Stimulated activated CD8-positive, alpha-beta memory T cell treated with anti-CD3 and anti-CD28 coated beads, Interleukin-7, amount 100 ng/mL, for 24 hours (primary cell): ENCODE measurements around the gene PTPRN2.

ENCODE experiments used
- DNase-seq: peaks from one replicate; pipeline ENCODE4 v3.0.0-alpha.2; 2020; ENCODE audit warnings: low read depth

The PTPRN2 gene

DNA sequence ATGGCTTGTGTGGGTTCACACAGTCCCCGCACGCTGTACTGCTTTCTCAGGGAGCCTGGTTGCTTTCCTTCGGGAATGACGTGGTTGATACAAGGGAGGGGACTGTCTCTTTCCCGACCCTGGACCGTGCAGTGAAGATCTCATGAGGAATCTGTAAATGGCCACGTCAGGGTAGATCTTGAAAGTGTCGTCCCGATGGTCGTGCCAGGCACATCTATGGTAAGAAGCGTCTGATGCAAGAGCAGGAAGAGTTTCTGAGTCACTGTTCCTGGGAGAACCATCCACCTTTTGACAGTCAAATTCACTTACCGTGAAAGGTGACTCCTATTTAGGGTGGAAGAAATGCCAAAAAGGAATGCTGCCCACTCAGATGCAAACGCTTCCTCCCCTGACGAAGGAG, 500.4 kb downstream of the PTPRN2 start:
- DNase-seq, result no peak

DNA sequence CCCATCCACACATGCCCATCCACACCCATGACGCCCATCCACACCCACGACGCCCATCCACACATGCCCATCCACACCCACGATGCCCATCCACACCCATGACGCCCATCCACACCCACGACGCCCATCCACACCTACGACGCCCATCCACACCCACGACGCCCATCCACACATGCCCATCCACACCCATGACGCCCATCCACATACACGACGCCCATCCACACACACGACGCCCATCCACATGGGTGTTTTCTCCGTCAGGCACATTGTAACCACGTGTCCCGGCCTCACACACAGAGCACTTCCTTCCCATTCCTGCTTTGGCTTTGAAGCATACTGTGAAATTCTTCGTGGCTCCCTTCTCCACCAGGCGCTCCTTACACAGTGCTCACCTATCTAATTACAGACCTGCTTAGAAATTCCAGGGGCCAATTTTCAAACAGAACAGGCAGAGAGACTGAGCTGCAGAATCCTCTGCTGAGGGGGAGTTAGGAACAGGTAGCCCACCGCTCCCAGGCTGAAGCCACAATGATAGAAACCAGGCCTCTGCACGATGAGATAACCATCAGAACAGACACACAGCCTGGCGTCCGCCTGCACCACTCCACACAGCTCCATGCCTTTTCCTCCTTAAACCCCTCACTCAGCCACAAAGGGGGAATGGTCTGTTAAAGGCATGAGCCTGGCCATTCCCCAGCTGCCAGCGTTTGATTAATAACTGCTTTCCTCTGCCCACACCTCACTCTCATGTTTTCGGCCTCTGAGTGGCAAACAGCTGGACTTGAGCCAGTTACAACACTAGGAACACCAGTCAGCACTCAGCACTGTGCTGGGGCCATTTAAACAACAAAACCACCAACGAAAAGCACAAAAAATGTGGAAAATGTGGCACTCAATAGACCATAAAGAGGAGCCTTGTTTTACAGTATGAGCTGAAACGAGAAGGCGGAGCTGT, 501.6 kb downstream of the PTPRN2 start:
- no peak for DNase-seq

DNA sequence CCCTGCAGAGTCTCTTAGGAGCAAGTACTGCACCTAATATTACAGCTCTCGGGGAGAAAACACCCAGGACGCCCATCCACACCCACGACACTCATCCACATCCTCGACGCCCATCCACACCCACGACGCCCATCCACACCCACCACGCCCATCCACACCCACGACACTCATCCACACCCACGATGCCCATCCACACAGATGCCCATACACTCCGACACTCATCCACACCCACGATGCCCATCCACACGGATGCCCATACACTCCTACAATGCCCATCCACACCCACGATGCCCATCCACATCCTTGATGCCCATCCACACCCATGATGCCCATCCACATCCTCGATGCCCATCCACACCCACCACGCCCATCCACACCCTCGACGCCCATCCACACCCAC, 503.1 kb downstream of the PTPRN2 start:
- no peak for DNase-seq

DNA sequence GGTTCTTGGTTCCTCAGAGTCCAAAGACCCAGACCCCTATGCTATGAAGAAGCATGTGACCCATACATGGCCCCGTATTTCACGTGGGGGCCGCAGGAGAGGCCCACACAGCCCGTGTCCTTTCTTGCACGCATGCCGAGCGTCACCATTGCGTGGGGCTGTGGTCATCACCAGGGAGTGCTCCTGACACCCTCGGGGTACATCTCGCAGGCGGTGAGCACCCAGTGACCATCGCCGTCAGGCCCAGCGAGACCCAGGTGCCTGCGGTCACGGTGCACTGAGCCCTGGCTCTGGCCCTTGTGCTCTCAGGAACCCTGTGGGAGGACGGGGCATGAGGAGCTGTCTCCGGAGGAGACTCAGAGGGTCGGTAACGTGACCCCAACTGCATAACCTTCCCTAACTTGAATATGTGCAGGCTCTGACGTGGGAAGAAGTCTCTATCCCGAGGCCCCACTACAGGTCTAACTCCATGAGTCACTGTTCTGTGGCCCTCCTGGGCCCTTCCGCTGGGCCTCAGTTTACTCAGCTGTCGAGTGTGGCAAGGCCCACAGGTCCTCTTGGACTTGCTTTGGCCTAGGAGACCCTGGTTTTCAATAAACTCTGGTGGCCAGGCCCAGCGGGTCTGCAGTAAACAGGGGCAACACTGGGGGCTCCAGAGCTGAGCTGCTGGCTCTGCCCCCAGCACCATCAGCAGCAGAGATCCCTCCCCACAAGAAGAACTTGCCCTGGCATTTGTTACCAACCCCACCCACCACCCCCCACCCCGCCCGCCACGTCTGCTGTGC, 503.9 kb downstream of the PTPRN2 start:
- DNase-seq, result no peak

DNA sequence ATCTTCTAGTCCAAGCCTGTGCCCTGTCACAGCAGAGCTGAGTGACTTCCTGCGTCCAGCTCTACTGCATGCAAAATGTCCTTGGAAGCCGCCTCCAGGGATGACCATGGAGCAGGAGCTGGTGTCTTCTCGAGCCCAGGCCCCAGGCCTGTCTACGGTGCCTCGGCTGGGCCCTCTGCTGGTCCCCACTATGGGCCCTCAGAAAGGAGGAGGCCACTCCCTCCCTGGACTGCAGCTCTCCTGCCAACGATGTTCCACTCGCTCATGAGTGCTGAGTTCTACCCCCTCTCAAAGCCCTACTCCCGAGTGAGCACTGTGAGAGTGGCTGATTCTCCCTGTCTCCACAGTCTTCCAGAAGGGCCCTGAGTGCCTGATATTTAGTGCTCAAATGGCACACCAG, 504.9 kb downstream of the PTPRN2 start:
- no peak for DNase-seq

DNA sequence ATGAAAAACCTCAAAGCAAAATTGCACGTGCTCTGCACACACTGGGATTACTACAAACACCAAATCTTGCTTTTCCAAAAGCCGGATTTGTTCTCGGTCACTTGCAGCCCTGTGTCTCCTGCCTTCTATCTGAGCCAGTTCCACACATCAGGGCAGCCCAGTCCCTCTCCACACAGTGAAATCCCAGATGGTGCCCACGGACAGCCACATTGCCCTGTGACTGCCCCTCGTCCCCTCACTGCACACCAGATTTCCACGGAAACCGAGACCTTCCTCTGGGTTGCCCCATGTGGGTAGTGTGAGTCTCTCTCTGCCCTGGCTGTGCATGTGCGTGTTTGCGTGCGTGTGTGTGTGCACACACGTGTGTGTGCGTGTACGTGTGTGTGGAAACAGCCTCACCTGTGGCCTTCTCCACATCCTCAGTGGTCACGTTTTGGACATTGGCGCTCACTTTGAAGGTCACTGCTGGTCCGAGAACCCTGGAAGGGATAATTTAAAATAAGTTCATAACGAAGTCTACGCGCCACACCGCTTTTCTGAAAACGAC, 506.7 kb downstream of the PTPRN2 start:
- DNase-seq, result no peak

DNA sequence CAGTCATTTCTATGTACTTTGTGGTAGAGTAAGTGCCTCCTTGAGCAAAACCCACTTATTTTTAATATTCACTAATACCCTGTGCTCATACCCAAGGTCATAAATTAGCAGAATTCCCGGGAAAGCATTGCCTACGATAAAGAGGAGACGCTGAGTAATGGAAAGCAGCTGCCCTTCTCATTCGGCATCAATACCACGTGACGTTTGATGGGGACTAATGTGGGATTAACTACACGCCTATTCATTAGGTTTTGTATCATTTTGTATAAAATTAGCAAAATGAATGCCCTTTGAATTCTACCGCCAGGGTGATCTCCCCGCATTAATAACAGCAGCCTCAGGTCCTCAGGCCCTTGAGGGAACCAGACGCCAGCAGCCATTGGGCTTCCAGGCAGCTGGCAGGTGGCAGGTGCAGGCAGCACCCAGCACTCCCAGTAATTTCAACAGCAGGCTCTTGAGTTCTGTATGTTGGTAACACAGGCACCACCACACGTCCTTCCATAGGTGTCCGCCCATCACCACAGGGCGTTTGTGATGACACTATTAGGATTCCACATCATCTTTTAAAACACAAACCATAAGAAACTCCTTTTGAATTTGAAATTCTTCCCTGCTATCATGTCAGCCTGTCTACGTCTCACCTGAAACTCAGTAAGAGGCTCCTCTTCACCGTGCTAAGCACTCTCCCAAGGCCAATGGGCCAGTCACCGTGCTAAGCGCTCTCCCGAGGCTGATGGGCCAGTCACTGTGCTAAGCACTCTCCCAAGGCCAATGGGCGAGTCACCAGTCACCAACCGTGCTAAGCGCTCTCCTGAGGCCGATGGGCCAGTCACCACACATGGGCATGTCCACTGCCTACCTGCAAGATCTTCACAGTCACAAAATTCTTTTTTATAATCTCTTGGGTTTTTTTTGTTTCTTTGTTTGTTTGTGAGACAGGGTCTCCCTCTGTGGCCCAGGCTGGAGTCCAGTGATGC, 509.4 kb downstream of the PTPRN2 start:
- no peak for DNase-seq

DNA sequence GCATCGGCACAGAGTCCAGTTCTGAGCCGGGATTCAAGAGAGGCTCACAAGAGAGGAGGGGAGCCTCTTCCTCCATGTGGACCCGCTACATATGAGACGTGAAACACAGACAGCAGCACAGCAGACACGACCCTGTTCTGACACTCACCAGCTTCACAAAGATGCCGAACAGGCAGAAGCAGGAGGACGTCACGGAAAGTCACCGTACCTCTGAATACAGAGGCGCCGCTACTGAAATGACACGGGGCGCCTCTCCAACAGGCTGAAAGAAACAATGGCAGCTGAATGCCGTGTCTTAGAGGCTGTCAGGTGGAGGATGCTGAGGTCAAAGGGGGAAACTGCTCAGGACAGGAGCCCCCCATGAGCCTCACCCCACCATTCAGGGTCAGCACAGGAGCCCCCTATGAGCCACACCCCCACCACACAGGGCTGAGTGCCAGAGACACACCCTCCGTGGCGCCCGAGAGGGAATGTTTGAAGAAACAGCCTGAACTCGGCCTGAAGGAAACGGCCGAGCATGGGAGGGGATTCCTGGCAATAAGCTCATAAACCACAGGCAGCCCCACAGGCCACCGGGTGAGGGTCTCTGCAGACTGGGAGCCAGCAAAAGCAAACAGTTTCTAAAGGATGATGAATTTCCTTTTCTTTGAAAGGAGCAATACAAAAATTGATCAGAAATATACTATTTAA, 510.3 kb downstream of the PTPRN2 start:
- no peak for DNase-seq

DNA sequence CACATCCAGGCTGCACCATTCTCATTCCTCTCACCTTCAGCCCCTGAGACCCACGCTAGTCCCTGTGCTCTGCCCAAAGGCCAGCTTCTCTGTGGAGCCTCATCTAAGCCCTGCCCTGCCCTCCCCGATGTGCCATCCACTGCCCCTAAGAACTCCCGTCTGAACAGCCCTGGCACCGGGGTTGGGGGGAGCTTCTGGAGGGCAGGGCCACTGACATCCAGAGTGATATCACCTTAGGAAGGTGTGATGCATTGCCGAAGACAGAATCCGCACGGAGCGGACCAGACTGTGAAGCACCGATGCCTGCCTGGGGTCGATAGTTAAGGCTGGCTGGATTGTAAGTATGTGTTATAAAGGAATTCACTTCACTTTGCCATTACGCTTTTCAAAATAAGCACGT, 511.0 kb downstream of the PTPRN2 start:
- DNase-seq, result no peak

DNA sequence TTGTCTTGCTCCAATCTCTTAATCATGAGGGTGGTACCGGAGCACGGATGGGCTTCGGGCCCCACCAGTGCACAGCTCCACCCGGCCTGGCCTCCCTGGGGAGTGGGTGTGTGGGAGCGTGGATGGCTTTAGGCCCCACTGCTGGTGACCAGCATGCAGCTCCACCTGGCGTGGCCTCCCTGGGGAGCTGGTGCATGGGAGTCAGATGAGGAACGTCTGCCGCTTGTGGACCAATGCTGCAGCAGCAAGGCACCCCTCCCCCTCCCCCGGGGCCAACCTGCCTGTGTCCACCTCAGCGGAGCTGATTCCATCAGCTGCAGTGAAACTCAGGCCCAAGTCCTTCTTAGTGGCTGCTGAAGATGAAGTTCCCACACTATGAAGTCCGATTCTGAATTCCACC, 511.4 kb downstream of the PTPRN2 start:
- no peak for DNase-seq

DNA sequence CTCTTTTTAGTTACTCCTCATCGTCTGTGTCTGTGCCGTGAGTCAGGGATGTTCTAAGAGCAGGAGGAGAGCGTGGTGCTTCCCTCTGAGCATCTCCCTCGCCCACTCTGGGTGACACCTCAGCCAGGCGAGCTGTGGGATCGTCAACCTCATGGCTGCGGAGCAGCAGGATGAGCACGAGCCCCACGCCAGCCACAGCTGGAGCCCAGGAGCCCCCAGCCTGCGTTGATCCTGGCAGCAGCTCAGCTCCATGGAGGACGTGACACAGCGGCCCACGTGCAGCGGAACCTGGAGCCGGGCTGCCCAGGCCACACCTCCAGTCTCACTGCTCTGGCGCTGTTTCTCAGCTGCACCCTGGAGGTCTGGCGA, 512.0 kb downstream of the PTPRN2 start:
- DNase-seq, result no peak

DNA sequence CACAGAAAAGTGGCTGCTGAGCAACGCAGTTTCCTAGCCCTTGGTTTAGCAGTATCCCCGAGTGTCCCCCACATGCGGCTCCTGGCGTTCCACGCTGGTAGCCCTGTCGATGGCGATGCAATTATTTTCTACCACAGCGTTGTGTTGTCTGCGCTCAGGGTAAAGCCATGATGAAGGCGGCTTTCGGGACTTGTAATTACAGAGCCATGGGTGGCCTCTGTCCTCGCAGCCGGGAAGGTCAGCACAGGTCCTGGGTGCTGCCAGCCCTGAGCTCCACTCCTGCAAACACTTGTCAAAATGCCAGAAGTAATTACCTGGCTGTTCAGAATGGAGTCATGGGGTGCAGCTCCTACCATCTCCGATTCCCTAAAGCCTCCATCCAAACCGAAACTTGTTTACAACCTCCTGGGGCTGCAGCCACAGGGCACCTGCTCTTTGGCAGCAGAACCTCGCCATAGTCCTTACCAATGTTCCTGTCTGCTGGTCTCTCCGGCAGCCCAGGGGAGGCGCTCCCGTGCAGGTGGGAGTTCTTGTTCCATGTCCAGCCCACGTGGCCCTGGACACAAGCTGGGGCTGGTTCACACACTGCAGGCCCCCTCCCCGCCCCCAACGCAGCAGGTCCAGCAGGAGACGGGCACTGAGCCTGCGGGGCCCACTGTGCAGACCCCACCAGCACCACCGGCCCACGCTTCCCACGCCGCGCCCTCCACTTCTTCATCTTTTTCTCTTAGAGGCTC, 512.6 kb downstream of the PTPRN2 start:
- no peak for DNase-seq

DNA sequence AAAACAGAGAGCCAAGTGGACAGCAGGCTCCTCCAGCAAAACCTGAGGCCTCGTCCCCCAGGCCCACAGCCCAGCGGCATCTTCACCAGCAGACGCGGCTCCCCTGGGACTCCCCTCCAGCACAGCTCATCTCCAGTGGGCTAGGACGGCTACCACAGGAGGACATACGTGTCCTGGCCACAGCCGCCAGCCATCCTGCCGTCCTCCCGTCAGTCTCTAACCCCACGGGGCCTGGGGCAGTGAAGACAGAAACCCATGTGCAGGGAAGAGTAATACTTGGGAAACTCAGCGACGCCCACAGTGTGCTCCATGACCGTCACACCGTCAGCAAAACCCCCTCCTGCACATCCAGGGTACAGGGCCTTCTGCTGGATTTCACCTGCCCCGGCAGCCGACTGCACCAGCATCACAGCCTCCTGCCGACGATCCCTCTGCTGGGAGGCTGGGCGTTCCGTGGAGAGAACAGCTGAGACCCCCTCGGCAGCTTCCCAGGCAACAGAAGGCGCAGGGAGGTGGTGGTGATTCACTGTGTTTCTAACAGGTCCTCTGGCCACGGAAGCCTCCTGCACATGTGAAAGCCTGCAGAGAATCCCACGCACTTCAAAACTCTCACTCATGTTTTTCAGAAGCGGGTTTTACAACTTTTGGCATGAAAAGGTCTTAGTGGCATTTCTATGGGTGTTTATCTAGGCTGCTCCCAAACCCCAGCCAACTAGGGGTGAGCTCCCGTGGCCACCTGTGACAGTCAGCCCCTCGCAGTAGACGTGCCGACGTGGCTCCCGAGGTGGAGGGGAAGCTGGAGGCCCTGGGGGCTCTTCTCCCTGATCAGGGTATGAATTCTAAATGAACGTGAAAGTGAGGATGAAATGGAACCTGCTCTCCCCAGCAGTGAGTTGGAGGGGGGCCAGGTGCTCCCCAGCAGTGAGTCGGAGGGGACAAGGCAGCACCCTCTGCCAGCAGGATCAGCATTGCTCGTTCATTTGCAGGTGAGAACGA, 513.5 kb downstream of the PTPRN2 start:
- DNase-seq, result no peak

DNA sequence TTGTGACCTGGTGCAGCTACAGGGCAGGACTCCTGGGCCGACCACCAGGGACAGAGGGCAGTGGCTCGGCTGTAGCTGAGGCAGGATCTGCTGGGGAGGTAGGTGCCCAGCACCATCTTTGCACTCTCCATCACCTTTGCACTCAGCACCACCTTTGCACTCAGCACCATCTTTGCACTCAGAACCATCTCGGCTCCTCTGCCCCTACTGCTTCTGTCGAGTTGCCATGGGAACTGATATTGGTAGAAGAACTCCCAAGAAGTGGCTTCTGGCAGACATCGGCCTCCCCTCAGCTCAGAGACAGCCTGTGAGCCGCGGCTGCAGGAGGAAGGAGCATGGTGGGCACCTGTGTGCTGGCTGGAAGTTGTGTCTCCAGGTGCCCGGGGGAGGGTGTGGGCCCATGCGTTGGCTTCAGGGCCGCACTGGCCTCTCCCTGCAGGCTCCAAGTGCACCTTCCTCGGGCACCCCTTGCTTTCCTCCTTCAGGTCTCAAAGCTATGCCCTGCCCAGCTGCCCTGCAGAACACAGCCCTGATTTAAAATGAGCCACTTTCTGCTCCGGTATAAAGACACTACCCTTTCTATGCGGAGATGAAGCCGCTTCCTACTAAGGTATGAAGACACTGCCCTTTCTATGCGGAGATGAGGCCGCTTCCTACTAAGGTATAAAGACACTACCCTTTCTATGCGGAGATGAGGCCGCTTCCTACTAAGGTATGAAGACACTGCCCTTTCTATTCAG, 514.5 kb downstream of the PTPRN2 start:
- no peak for DNase-seq

DNA sequence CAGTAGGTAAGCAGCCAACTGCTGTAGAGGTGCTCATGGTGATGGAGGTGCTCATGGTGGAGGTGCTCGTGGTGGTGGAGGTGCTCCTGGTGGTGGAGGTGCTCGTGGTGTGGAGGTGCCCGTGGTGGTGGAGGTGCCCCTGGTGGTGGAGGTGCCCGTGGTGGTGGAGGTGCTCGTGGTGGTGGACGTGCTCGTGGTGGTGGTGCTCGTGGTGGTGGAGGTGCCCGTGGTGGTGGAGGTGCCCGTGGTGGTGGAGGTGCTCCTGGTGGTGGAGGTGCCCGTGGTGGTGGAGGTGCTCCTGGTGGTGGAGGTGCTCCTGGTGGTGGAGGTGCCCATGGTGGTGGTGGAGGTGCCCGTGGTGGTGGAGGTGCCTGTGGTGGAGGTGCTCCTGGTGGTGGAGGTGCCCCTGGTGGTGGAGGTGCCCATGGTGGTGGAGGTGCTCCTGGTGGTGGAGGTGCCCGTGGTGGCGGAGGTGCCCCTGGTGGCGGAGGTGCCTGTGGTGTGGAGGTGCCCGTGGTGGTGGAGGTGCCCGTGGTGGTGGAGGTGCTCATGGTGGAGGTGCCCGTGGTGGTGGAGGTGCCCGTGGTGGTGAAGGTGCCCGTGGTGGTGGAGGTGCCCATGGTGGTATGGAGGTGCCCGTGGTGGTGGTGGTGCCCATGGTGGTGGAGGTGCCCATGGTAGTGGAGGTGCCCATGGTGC, 517.3 kb downstream of the PTPRN2 start:
- DNase-seq, result no peak

DNA sequence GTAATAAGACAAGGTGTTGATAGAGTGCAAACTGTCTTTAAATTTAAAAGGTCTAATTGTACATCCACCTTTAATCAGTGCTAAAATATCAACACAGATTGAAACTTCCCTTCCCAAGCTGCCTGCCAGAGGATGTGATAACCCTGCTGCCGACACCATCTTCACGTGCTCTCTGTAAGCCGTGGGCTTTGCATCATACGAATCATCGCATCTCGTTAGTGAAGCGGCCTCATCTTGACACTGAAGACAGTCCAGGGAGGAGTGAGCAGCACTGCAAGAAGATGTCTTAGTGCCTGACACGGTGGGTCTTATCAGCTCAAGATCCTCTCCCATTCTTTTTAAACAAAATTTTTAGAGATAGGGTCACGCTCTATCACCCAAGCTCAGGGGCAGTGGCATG, 518.8 kb downstream of the PTPRN2 start:
- DNase-seq, result no peak

DNA sequence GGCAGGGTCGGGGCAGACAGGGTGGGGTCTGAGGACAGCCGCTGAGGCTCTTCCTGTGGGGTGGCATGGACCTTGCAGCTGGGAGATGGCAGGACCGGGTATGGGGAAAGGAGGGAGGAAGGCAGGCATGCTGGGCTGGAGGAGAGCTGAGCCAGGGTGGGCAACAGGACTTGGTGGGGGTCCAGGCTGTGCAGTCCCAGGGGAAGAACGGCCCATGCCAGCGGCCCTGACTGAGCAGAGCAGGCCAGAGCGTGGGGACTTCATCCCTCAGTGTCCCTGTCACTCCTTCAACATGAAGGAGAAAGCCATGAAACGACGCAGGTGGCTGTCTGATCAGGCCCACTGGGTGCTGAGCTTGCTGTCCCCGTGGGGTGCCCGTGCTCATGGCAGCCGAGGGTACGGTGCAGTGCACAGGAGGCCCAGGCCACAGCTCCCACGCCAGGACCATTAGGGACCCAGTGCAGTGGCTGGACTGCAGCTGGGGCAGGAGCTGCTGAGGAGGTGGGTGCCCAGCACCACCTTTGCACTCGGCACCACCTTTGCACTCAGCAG, 519.6 kb downstream of the PTPRN2 start:
- DNase-seq, result no peak
